Fibroblast of the aortic adventitia (primary cell): ENCODE results near the gene LGMN. TPM values are rescaled to one million over a fixed set of nuclear protein-coding genes. Genes with fewer than 3 reads are reported as not detected.

Source experiments
- DNase-seq: peaks from one replicate; pipeline ENCODE4 v3.0.0-alpha.2; 2010; ENCODE audit warnings: low read depth
- H3K4me3 ChIP-seq: 2 replicates; pipeline ENCODE4 v1.5.1; 2011; ENCODE audit warnings: low read depth, mild to moderate bottlenecking, control low read depth, low read length, moderate library complexity
- total RNA-seq: library from RNA; depleted of rRNA; stranded (reverse); fragments of >200 nt; gene quantifications from 2 replicates; pipeline ENCODE4 v1.2.3, GENCODE V29; 2012; ENCODE audit warnings: low replicate concordance
- TF ChIP-seq, protein P1 (sequence below): IDR thresholded peaks from 2 replicates; pipeline ENCODE4 v1.5.1; 2011; ENCODE audit warnings: mild to moderate bottlenecking, low read length, control low read depth, inconsistent platforms; ENCODE audit not compliant: insufficient read depth

Gene LGMN
- total RNA-seq, 1 donor = 28.6 TPM

DNA sequence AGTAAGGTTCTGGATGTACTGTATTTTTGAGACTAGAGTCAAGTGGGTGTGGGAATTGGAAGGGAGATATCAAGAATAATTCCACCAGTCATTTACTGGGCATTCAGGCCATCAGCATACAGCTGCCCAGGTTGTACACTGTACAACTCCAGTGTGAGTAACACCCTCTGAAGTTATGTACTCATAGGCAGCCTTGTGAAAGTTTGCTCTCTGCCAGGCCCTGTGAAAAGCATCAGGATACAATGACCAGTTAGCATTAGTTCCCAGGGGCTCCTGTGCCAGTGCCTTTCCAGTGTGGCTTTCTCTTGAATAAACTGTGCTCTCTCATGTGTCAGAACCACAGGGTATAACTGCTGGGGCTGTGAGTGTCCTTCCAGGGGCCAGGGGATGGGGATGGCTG, 89.7 kb downstream of the LGMN start:
- DNase-seq = no peak
- TF ChIP-seq, protein P1, sequence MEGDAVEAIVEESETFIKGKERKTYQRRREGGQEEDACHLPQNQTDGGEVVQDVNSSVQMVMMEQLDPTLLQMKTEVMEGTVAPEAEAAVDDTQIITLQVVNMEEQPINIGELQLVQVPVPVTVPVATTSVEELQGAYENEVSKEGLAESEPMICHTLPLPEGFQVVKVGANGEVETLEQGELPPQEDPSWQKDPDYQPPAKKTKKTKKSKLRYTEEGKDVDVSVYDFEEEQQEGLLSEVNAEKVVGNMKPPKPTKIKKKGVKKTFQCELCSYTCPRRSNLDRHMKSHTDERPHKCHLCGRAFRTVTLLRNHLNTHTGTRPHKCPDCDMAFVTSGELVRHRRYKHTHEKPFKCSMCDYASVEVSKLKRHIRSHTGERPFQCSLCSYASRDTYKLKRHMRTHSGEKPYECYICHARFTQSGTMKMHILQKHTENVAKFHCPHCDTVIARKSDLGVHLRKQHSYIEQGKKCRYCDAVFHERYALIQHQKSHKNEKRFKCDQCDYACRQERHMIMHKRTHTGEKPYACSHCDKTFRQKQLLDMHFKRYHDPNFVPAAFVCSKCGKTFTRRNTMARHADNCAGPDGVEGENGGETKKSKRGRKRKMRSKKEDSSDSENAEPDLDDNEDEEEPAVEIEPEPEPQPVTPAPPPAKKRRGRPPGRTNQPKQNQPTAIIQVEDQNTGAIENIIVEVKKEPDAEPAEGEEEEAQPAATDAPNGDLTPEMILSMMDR = no peak
- no peak overlapping the region for H3K4me3 ChIP-seq

DNA sequence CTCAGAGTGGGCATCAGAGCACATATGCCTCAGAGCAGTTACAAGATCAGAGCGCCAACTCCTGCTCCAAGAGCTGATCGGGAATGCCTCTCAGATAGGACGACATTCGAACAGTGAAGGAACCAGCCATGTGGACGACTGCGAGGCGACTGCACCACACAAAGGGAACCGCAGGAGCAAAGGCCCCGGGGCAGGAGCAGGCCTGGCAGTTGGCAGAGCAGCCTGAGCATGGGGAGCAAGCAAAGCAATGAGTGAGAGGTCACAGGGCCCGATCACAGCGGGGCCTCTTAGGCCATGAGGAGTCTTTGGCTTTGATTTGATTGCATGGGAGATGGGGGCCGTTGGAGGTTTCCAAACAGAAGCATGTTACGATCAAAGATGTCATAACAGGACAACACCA, 90.3 kb downstream of the LGMN start:
- TF ChIP-seq, protein P1 = no peak
- no peak for DNase-seq

DNA sequence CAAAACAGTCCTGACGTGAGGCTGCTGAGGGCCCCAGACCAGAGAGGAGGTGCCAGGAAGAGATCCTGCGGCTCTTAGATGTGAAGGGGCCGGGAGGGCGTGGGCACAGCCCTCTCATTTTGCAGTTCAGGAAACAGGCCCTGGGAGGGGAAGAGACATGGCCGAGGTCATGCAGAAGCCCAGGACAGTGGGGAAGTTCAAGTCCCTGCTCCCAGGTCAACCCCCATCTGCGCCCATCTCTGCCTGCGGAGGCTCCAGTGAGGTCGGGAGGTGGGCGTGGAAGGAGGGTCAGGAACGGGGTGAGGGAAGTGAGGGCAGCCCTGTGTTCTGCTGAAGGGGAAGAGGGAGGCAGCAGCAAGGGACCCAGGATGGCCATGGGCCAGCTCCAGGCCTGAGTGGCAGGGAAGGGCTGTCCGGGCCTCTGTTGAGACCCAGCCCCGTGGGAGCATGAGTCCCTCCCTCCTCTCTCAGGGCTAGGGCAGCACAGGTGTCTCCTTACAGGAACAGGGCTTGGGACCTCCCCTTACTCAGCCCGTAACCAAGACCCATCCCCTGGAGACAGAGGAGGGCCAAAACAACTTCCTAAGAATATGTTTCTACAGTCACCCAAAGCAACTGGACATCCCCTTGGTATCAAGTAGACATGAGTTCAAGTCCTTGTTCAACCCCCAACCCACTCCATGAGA, 90.8 kb downstream of the LGMN start:
- TF ChIP-seq, protein P1 = no peak
- no peak overlapping the region for H3K4me3 ChIP-seq
- no peak for DNase-seq

More for the DNA sequence above, 90.3 kb downstream of the LGMN start:
- H3K4me3 ChIP-seq = no peak overlapping the region

DNA sequence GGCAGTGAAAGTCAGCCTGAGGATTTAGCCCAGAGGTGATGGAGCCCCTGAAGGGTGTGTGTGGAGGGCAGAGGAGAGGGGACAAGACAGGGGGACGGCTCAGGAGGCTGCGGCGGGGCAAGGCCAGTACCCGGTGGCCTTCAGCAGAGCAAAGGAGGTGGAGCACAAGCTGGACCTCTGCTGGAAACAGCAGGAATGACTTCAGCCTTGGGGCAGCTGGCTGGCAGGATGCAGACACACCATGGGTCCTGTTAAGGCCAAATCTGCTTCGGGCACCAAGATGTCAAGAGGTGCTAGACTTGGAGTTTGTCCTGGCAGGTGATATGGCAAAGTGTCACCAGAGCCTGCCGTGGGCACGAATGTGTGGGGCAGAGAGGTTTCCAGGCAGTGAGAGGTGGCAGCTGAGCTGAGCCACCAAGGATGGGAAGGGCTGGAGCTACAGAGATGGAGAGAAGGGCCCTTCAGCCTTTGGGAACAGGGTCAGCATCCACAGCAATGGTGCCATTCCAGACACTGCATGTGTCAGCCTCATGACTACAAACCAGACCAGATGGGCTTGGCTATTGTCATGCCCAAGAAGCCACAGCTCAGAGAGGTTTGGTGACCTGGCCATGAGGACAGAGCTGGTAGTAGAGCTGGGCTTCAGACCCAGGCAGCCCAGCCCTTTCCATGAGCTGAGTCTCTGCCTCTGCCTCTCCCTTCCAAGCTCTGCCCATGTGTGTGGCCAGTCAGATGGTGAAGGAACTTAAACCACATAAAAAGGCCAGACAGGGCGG, 91.9 kb downstream of the LGMN start:
- no peak for DNase-seq
- H3K4me3 ChIP-seq = no peak overlapping the region
- TF ChIP-seq, protein P1 = no peak

DNA sequence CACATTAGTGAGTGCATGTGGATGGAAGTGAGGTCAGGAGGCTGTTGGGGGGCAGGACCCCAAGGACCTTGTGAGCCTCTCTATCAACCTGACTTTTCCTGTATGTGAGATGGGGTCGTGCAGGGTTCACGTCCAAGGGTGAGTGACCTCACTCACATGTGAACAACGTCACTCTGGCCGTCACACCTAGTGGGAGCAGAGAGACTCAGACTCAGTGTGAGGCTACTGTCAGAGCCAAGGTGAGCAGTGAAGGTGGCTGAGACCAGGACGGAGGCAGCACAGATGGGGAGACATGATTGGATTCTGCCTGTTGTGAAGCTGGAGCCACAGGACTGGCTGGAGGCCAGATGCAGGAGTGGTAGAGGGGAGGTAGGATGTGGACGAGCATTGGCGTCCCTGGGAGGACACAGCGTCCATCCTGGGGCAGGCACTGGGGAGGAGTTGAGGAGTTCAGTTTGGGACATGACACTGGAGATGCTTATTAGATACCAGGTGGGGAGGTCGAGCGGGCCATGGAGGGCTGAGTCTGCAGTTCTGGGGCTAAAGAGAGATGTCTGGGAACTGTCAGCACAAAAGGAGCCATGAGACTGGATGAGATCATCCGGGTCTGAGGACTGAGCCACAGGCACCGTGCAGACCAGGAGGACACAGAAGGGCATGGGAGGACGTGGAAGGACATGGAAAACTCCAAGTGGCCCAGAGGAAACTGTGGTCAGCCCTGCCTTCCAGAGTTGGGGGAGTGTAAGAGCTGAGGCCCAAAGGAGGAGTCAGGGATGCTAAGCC, 92.8 kb downstream of the LGMN start:
- no peak for DNase-seq
- TF ChIP-seq, protein P1 = no peak

DNA sequence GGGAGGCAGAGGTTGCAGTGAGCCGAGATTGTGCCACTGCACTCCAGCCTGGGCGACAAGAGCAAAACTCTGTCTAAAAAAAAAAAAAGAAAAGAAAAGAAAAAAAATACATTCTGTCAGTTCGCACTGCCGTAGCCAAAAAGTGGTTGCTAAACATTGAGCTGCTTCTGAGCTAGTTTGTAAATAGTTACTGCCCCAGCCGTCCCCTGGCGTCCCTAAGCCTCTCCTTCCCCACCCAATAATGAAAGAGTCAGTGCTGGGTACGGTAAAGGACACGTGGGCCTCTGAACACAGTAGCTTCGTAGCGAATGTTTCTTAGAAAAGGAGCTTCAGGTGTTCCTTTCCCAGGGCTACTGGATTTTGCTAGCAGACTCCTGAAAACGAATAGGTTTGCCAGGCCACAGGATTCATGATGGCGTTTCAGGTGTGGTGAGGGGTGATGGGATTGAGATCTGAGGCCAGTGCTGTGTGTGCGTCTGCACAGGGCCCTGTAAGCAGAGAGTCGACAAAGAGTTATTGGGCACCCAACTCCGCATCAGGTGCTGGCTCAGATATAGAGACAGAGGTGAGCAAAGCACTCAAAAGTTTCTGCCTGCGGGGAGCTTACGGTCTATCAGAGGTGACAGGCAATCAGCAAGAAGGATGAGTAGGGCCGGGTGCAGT, 94.1 kb downstream of the LGMN start:
- no peak overlapping the region for H3K4me3 ChIP-seq
- TF ChIP-seq, protein P1 = no peak
- DNase-seq = no peak

More for the DNA sequence above, 92.8 kb downstream of the LGMN start:
- H3K4me3 ChIP-seq = no peak overlapping the region

Other genes starting within 250 kb of the LGMN start
- gene RIN3, start 234.8 kb downstream of the LGMN start, total RNA-seq = 5.7 and 7.2 TPM in 2 replicates
- 35.4 and 70.3 TPM in 2 replicates for gene GOLGA5, start 45.7 kb upstream of the LGMN start, total RNA-seq
- gene CHGA, start 174.5 kb upstream of the LGMN start, total RNA-seq = 0.18 TPM in 1 of 2 replicates, not detected in the other